ENCODE measurements around the gene ZNF362.

GRCh38 chr1:33275706-33276572 is 19.6 kb downstream of the ZNF362 start:
- TF ChIP-seq, protein P1, sequence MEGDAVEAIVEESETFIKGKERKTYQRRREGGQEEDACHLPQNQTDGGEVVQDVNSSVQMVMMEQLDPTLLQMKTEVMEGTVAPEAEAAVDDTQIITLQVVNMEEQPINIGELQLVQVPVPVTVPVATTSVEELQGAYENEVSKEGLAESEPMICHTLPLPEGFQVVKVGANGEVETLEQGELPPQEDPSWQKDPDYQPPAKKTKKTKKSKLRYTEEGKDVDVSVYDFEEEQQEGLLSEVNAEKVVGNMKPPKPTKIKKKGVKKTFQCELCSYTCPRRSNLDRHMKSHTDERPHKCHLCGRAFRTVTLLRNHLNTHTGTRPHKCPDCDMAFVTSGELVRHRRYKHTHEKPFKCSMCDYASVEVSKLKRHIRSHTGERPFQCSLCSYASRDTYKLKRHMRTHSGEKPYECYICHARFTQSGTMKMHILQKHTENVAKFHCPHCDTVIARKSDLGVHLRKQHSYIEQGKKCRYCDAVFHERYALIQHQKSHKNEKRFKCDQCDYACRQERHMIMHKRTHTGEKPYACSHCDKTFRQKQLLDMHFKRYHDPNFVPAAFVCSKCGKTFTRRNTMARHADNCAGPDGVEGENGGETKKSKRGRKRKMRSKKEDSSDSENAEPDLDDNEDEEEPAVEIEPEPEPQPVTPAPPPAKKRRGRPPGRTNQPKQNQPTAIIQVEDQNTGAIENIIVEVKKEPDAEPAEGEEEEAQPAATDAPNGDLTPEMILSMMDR (IDR thresholded peaks at IDR 0.05) = no peak
- TF ChIP-seq POLR2AphosphoS5 (IDR thresholded peaks at IDR 0.05) = no peak
- no peak for TF ChIP-seq POLR2A (IDR thresholded peaks at IDR 0.05)
